Liver (tissue), 9 donors: ENCODE results near the gene CA11. TPM values are rescaled to one million over a fixed set of nuclear protein-coding genes. Genes with fewer than 3 reads are reported as not detected.

Experiments
- DNase-seq: peaks from one replicate; pipeline ENCODE4 v3.0.0-alpha.2; 2017; ENCODE audit warnings: low spot score
- H3K27ac ChIP-seq, 2 donors: one replicate each; pipeline ENCODE4 v1.7.0; 2013; ENCODE audit warnings: inconsistent platforms in 2 of 2, low read length in 2 of 2, control low read depth in 1 of 2, low read depth in 1 of 2, mild to moderate bottlenecking in 1 of 2
- H3K27me3 ChIP-seq, 4 donors: one replicate each; pipeline versions ENCODE4 v1.6.1 to v1.7.0; 2013; ENCODE audit warnings: low read length in 3 of 4, inconsistent platforms in 1 of 4, mild to moderate bottlenecking in 1 of 4, moderate library complexity in 1 of 4; ENCODE audit not compliant: control insufficient read depth in 4 of 4, insufficient read depth in 4 of 4
- H3K36me3 ChIP-seq, 4 donors: one replicate each; pipeline versions ENCODE4 v1.6.1 to v1.7.0; 2013; ENCODE audit warnings: low read length in 3 of 4, mild to moderate bottlenecking in 3 of 4, low read depth in 1 of 4, moderate library complexity in 1 of 4; ENCODE audit not compliant: control insufficient read depth in 4 of 4, insufficient read depth in 3 of 4
- H3K4me1 ChIP-seq, 4 donors: one replicate each; pipeline versions ENCODE4 v1.6.1 to v1.7.0; 2013; ENCODE audit warnings: low read length in 3 of 4, mild to moderate bottlenecking in 3 of 4, moderate library complexity in 1 of 4; ENCODE audit not compliant: control insufficient read depth in 4 of 4, insufficient read depth in 4 of 4
- H3K4me3 ChIP-seq, 3 donors: one replicate each; pipeline versions ENCODE4 v1.6.1 to v1.7.0; 2013; ENCODE audit warnings: low read length in 3 of 3, control low read depth in 1 of 3, low read depth in 1 of 3, mild to moderate bottlenecking in 1 of 3
- H3K9ac ChIP-seq, 2 donors: one replicate each; pipeline ENCODE4 v1.7.0; 2013; ENCODE audit warnings: low read length in 2 of 2, mild to moderate bottlenecking in 2 of 2, moderate library complexity in 2 of 2, control low read depth in 1 of 2, low read depth in 1 of 2
- H3K9me3 ChIP-seq, 4 donors: one replicate each; pipeline versions ENCODE4 v1.6.1 to v1.7.0; 2013; ENCODE audit warnings: low read length in 3 of 4; ENCODE audit not compliant: control insufficient read depth in 4 of 4
- CTCF ChIP-seq: fragments of 150-350 bp; IDR thresholded peaks from 2 replicates; pipeline ENCODE4 v1.5.1; 2017; ENCODE audit warnings: improper control_type of control experiment, low read depth, low read length; ENCODE audit not compliant: missing input control
- EGR1 ChIP-seq, 2 donors: IDR thresholded peaks; 2 replicates each; pipeline ENCODE4 v1.6.1; 2016 to 2018; ENCODE audit warnings: antibody characterized with exemption in 2 of 2, low read depth in 2 of 2
- FOXA1 ChIP-seq: IDR thresholded peaks from 2 replicates; pipeline ENCODE4 v1.6.1; 2016; ENCODE audit warnings: antibody characterized with exemption
- FOXA2 ChIP-seq: IDR thresholded peaks from 2 replicates; pipeline ENCODE4 v1.6.1; 2016; ENCODE audit warnings: antibody characterized with exemption
- GABPA ChIP-seq, 2 donors: IDR thresholded peaks in 1 of 2; conservative IDR thresholded peaks in 1 of 2; 2 replicates each; pipeline ENCODE4 v1.6.1; 2016; ENCODE audit warnings: antibody characterized with exemption in 2 of 2, mild to moderate bottlenecking in 1 of 2, moderate library complexity in 1 of 2
- HNF4A ChIP-seq, 2 donors: conservative IDR thresholded peaks; 2 replicates each; pipeline ENCODE4 v1.6.1; 2016; ENCODE audit warnings: antibody characterized with exemption in 2 of 2, mild to moderate bottlenecking in 2 of 2
- HNF4G ChIP-seq: IDR thresholded peaks from 2 replicates; pipeline ENCODE4 v1.6.1; 2016; ENCODE audit warnings: antibody characterized with exemption
- JUND ChIP-seq, 2 donors: IDR thresholded peaks; 2 replicates each; pipeline ENCODE4 v1.6.1; 2016; ENCODE audit warnings: antibody characterized with exemption in 2 of 2
- MAX ChIP-seq: IDR thresholded peaks from 2 replicates; pipeline ENCODE4 v1.6.1; 2016; ENCODE audit warnings: antibody characterized with exemption
- NR2F2 ChIP-seq: IDR thresholded peaks from 2 replicates; pipeline ENCODE4 v1.6.1; 2016; ENCODE audit warnings: antibody characterized with exemption
- RAD21 ChIP-seq, 2 donors: IDR thresholded peaks; 2 replicates each; pipeline ENCODE4 v1.6.1; 2016; ENCODE audit warnings: antibody characterized with exemption in 2 of 2, mild to moderate bottlenecking in 2 of 2
- RXRA ChIP-seq, 2 donors: IDR thresholded peaks; 2 replicates each; pipeline ENCODE4 v1.6.1; 2017 to 2018; ENCODE audit warnings: antibody characterized with exemption in 2 of 2, mild to moderate bottlenecking in 1 of 2
- SP1 ChIP-seq: IDR thresholded peaks from 2 replicates; pipeline ENCODE4 v1.6.1; 2018; ENCODE audit warnings: antibody characterized with exemption, mild to moderate bottlenecking
- TAF1 ChIP-seq: conservative IDR thresholded peaks from 2 replicates; pipeline ENCODE4 v1.6.1; 2016; ENCODE audit warnings: antibody characterized with exemption, mild to moderate bottlenecking
- YY1 ChIP-seq: IDR thresholded peaks from 2 replicates; pipeline ENCODE4 v1.6.1; 2016; ENCODE audit warnings: antibody characterized with exemption, mild to moderate bottlenecking
- WGBS: extraction: QIAGEN DNeasy Blood & Tissue Kit; methylation state at CpG from one replicate; pipeline ENCODE4 v1.1.7; 2013; 5-methylcytosine and 5-hydroxymethylcytosine counted together
- polyA plus RNA-seq, 2 donors: library from polyadenylated mRNA; stranded (reverse) in 1 of 2; unstranded in 1 of 2; fragments of 200-250 nt in 1 of 2; fragments of >200 nt in 1 of 2; fragmentation: Nextera tagmentation in 1 of 2; extraction: Ambion mirVana in 1 of 2; gene quantifications; one replicate each; pipeline versions ENCODE4 v1.2.1 to v1.2.3, GENCODE V29; 2013 to 2015
- total RNA-seq, 2 donors: library from RNA; depleted of rRNA; stranded (reverse); fragments of >200 nt; gene quantifications; one replicate each; pipeline ENCODE4 v1.2.3, GENCODE V29; 2014
- TF ChIP-seq, protein P1 (sequence below): IDR thresholded peaks from 2 replicates; pipeline ENCODE4 v1.6.1; 2016; ENCODE audit warnings: antibody characterized with exemption, mild to moderate bottlenecking
- TF ChIP-seq, protein P2 (sequence below): IDR thresholded peaks from 2 replicates; pipeline ENCODE4 v1.6.1; 2016; ENCODE audit warnings: antibody characterized with exemption
- TF ChIP-seq, protein P3 (sequence below): IDR thresholded peaks from 2 replicates; pipeline ENCODE4 v1.6.1; 2016; ENCODE audit warnings: antibody characterized with exemption
- donor health status: healthy.
- donor health status: healthy.
- donor health status: healthy.
- donor health status: healthy.
- donor health status: healthy.

The CA11 gene
- total and polyA plus RNA-seq, 4 donors, result 0.09 to 1.1 (median 0.34) TPM

DNA sequence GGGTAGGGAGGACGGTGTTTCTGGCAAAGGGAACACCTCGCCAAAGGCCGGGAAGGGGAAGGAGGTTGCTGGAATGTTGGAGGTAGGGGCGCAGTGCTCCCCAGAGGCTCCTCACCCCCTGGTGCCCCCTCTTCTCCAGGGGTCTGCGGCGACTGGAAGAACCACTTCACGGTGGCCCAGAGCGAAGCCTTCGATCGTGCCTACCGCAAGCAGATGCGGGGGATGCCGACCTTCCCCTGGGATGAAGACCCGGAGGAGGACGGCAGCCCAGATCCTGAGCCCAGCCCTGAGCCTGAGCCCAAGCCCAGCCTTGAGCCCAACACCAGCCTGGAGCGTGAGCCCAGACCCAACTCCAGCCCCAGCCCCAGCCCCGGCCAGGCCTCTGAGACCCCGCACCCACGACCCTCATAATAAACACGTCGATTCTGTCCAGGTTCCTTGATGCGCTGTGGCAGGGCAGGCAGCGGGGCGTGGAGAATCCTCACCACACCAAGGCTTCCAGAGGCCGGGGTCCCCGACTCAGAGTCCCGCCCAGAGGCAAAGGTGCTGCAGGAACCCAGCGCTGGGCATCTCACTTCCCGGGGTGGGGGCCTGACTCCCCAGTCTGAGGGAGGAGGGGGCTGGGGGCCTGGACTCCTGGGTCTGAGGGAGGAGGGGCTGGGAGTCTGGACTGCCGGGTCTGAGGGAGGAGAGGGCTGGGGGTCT lies 46.8 kb downstream of the CA11 start:
- no peaks in the 10 kb centered on the region for H3K36me3 ChIP-seq
- DNase-seq, result no peak
- H3K4me3 ChIP-seq, result no peak overlapping the region
- no peaks in the 10 kb centered on the region for H3K27me3 ChIP-seq
- no peaks in the 10 kb centered on the region for H3K9me3 ChIP-seq
- H3K27ac ChIP-seq, result no peak overlapping the region
- 76% methylated on average over 30 of the region's 30 CpGs for WGBS
- no peak overlapping the region for H3K9ac ChIP-seq
- TF ChIP-seq CTCF (no peak), NR2F2 (no peak), FOXA2 (no peak), SP1 (no peak), JUND (IDR thresholded peaks at IDR 0.05) (no peak), RXRA (IDR thresholded peaks at IDR 0.05) (no peak), HNF4G (no peak), MAX (no peak), EGR1 (IDR thresholded peaks at IDR 0.05; ENCODE audit: low read depth in 2 of 2) (no peak), GABPA (IDR thresholded peaks at IDR 0.05 in 1 of 2, conservative IDR thresholded peaks at IDR 0.05 in 1 of 2) (no peak), RAD21 (IDR thresholded peaks at IDR 0.05) (no peak), TAF1 (no peak), FOXA1 (no peak), HNF4A (conservative IDR thresholded peaks at IDR 0.05) (no peak), YY1 (no peak)
- TF ChIP-seq, protein P1, sequence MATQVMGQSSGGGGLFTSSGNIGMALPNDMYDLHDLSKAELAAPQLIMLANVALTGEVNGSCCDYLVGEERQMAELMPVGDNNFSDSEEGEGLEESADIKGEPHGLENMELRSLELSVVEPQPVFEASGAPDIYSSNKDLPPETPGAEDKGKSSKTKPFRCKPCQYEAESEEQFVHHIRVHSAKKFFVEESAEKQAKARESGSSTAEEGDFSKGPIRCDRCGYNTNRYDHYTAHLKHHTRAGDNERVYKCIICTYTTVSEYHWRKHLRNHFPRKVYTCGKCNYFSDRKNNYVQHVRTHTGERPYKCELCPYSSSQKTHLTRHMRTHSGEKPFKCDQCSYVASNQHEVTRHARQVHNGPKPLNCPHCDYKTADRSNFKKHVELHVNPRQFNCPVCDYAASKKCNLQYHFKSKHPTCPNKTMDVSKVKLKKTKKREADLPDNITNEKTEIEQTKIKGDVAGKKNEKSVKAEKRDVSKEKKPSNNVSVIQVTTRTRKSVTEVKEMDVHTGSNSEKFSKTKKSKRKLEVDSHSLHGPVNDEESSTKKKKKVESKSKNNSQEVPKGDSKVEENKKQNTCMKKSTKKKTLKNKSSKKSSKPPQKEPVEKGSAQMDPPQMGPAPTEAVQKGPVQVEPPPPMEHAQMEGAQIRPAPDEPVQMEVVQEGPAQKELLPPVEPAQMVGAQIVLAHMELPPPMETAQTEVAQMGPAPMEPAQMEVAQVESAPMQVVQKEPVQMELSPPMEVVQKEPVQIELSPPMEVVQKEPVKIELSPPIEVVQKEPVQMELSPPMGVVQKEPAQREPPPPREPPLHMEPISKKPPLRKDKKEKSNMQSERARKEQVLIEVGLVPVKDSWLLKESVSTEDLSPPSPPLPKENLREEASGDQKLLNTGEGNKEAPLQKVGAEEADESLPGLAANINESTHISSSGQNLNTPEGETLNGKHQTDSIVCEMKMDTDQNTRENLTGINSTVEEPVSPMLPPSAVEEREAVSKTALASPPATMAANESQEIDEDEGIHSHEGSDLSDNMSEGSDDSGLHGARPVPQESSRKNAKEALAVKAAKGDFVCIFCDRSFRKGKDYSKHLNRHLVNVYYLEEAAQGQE, result no peak
- TF ChIP-seq, protein P2, sequence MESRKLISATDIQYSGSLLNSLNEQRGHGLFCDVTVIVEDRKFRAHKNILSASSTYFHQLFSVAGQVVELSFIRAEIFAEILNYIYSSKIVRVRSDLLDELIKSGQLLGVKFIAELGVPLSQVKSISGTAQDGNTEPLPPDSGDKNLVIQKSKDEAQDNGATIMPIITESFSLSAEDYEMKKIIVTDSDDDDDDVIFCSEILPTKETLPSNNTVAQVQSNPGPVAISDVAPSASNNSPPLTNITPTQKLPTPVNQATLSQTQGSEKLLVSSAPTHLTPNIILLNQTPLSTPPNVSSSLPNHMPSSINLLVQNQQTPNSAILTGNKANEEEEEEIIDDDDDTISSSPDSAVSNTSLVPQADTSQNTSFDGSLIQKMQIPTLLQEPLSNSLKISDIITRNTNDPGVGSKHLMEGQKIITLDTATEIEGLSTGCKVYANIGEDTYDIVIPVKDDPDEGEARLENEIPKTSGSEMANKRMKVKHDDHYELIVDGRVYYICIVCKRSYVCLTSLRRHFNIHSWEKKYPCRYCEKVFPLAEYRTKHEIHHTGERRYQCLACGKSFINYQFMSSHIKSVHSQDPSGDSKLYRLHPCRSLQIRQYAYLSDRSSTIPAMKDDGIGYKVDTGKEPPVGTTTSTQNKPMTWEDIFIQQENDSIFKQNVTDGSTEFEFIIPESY, result no peak
- TF ChIP-seq, protein P3, sequence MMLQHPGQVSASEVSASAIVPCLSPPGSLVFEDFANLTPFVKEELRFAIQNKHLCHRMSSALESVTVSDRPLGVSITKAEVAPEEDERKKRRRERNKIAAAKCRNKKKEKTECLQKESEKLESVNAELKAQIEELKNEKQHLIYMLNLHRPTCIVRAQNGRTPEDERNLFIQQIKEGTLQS, result no peak
- H3K4me1 ChIP-seq, result no peaks in the 10 kb centered on the region
